HCT116 (cell line): ENCODE data around the gene DPP6. TPM values are rescaled to one million over a fixed set of nuclear protein-coding genes. Genes with fewer than 3 reads are reported as not detected.

Source experiments
- ATAC-seq: fragments of 200-7000 bp; cut with Tn5 transposase; 2 replicates; pipeline ENCODE4 v1.9.1; 2020; ENCODE audit warnings: mild to moderate bottlenecking, moderate library complexity
- BruUV-seq: library from RNA; stranded (reverse); fragments of 400-500 nt; replicated peaks from 2 replicates; lab custom pipeline; 2021; lab: Mats Ljungman, UMichigan
- CTCF ChIA-PET: fragments of 300-600 bp; sonication (Branson Sonifier 250); formaldehyde crosslinking; loops from one replicate; lab custom pipeline; 2021; ENCODE audit warnings: antibody characterized with exemption; lab: Charles Lee
- POLR2A ChIA-PET: fragments of 300-600, 350-600 bp; sonication (Branson Sonifier 250); formaldehyde crosslinking; loops from one replicate; lab custom pipeline; 2021; ENCODE audit warnings: antibody characterized with exemption; lab: Charles Lee
- RAD21 ChIA-PET, 2 experiments: fragments of 300-600 bp; sonication (Branson Sonifier 250); formaldehyde crosslinking; loops; one replicate each; lab custom pipeline; 2023; ENCODE audit warnings: low total read pairs in 2 of 2; ENCODE audit not compliant: uncharacterized antibody in 2 of 2, unreplicated experiment in 2 of 2, low non-redundant PET in 1 of 2; lab: Charles Lee
- DNase-seq: peaks from one replicate; pipeline ENCODE4 v3.0.0-alpha.2; 2010; ENCODE audit warnings: low read depth, low spot score
- H2AFZ ChIP-seq: fragments of 200-600 bp; shearing (Covaris generic), sonication (generic); 2 replicates; pipeline ENCODE4 v1.6.1; 2017; ENCODE audit warnings: low read depth, mixed run types, mixed read lengths, antibody characterized with exemption, low read length; ENCODE audit not compliant: poor library complexity, severe bottlenecking
- H3K27ac ChIP-seq: 2 replicates; pipeline ENCODE4 v1.5.1; 2012; ENCODE audit warnings: low read depth, low read length
- H3K27me3 ChIP-seq: fragments of 200-600 bp; sonication (generic); 2 replicates; pipeline ENCODE4 v1.6.1; 2016; ENCODE audit warnings: mixed run types, low read length, mixed read lengths; ENCODE audit not compliant: insufficient read depth
- H3K36me3 ChIP-seq, 2 experiments: fragments of 200-500 bp in 1 of 2; fragments of 200-600 bp in 1 of 2; sonication (Bioruptor generic) in 1 of 2; sonication (generic) in 1 of 2; 2 replicates each; pipeline versions ENCODE4 v1.5.1 to v1.6.1; 2014 to 2016; ENCODE audit warnings: low read length in 2 of 2, inconsistent platforms in 1 of 2, mixed read lengths in 1 of 2, mixed run types in 1 of 2; ENCODE audit not compliant: insufficient read depth in 2 of 2, control insufficient read depth in 1 of 2
- H3K4me1 ChIP-seq, 2 experiments: fragments of 200-600 bp in 1 of 2; sonication (generic) in 1 of 2; 2 replicates each; pipeline versions ENCODE4 v1.5.1 to v1.6.1; 2012 to 2017; ENCODE audit warnings: low read length in 2 of 2, inconsistent platforms in 1 of 2, mild to moderate bottlenecking in 1 of 2, mixed read lengths in 1 of 2, mixed run types in 1 of 2, moderate library complexity in 1 of 2; ENCODE audit not compliant: insufficient read depth in 2 of 2, control insufficient read depth in 1 of 2
- H3K4me2 ChIP-seq: fragments of 200-600 bp; sonication (generic); 2 replicates; pipeline ENCODE4 v1.6.1; 2017; ENCODE audit warnings: mixed run types, low read length, mixed read lengths
- H3K4me3 ChIP-seq, 2 experiments: fragments of 200-600 bp in 1 of 2; sonication (generic) in 1 of 2; replicated peaks in 1 of 2; 2 replicates each; pipeline ENCODE4 v1.5.1; 2011 to 2016; ENCODE audit warnings: low read length in 2 of 2, control low read depth in 1 of 2, low read depth in 1 of 2, mild to moderate bottlenecking in 1 of 2, mixed read lengths in 1 of 2, mixed run types in 1 of 2
- H3K79me2 ChIP-seq: fragments of 200-600 bp; sonication (generic); 2 replicates; pipeline ENCODE4 v1.6.1; 2017; ENCODE audit warnings: mild to moderate bottlenecking, mixed run types, low read length, moderate library complexity, mixed read lengths; ENCODE audit not compliant: insufficient read depth
- H3K9ac ChIP-seq: fragments of 200-600 bp; sonication (generic); 2 replicates; pipeline ENCODE4 v1.6.1; 2016; ENCODE audit warnings: low read length, mixed read lengths
- H3K9me2 ChIP-seq: fragments of 200-600 bp; sonication (generic), shearing (Covaris generic); 2 replicates; pipeline ENCODE4 v1.6.1; 2017; ENCODE audit warnings: mixed run types, mild to moderate bottlenecking, moderate library complexity; ENCODE audit not compliant: insufficient read depth
- H3K9me3 ChIP-seq, 2 experiments: fragments of 200-500 bp in 1 of 2; fragments of 200-600 bp in 1 of 2; sonication (Bioruptor generic) in 1 of 2; sonication (generic) in 1 of 2; 2 replicates each; pipeline ENCODE4 v1.6.1; 2014 to 2017; ENCODE audit warnings: low read length in 2 of 2, mixed read lengths in 2 of 2, inconsistent platforms in 1 of 2, low read depth in 1 of 2, mild to moderate bottlenecking in 1 of 2, mixed run types in 1 of 2, moderate library complexity in 1 of 2; ENCODE audit not compliant: control insufficient read depth in 1 of 2, insufficient read depth in 1 of 2
- H4K20me1 ChIP-seq: fragments of 200-600 bp; sonication (generic), shearing (Covaris generic); 2 replicates; pipeline ENCODE4 v1.6.1; 2017; ENCODE audit warnings: mixed run types, mild to moderate bottlenecking, moderate library complexity; ENCODE audit not compliant: insufficient read depth
- ATF3 ChIP-seq: IDR thresholded peaks from 2 replicates; pipeline ENCODE4 v1.6.1; 2012
- CTCF ChIP-seq, 3 experiments: fragments of 200-600 bp in 1 of 3; sonication (generic) in 1 of 3; IDR thresholded peaks in 2 of 3; conservative IDR thresholded peaks in 1 of 3; 2 replicates each; pipeline ENCODE4 v1.5.1; 2012 to 2017; ENCODE audit warnings: low read depth in 2 of 3, low read length in 2 of 3, antibody characterized with exemption in 1 of 3, borderline replicate concordance in 1 of 3, control low read depth in 1 of 3, mild to moderate bottlenecking in 1 of 3, mixed read lengths in 1 of 3, mixed run types in 1 of 3, moderate library complexity in 1 of 3; ENCODE audit not compliant: insufficient read depth in 1 of 3
- EGR1 ChIP-seq: IDR thresholded peaks from 2 replicates; pipeline ENCODE4 v1.6.1; 2012; ENCODE audit warnings: low read depth
- ELF1 ChIP-seq: IDR thresholded peaks from 2 replicates; pipeline ENCODE4 v1.6.1; 2012; ENCODE audit warnings: low read depth, borderline replicate concordance
- EZH2 ChIP-seq: fragments of 200-600 bp; sonication (generic); IDR thresholded peaks from 2 replicates; pipeline ENCODE4 v1.6.1; 2017; ENCODE audit warnings: antibody characterized with exemption, mixed run types
- EZH2phosphoT487 ChIP-seq: fragments of 200-600 bp; IDR thresholded peaks from 2 replicates; pipeline ENCODE4 v1.6.1; 2018; ENCODE audit warnings: antibody characterized with exemption, borderline replicate concordance
- FOSL1 ChIP-seq: IDR thresholded peaks from 2 replicates; pipeline ENCODE4 v1.6.1; 2012; ENCODE audit warnings: low read depth
- POLR2A ChIP-seq: IDR thresholded peaks from 2 replicates; pipeline ENCODE4 v1.7.0; 2011; ENCODE audit warnings: borderline replicate concordance; ENCODE audit not compliant: insufficient read depth, insufficient read length; ENCODE audit errors: extremely low read depth
- POLR2AphosphoS5 ChIP-seq: IDR thresholded peaks from 2 replicates; pipeline ENCODE4 v1.6.1; 2011; ENCODE audit warnings: mild to moderate bottlenecking, low read depth, low read length, moderate library complexity
- RAD21 ChIP-seq: IDR thresholded peaks from 2 replicates; pipeline ENCODE4 v1.6.1; 2012; ENCODE audit warnings: low read depth, mild to moderate bottlenecking
- SIN3A ChIP-seq: IDR thresholded peaks from 2 replicates; pipeline ENCODE4 v1.6.1; 2012; ENCODE audit warnings: low read depth
- TCF7L2 ChIP-seq: IDR thresholded peaks from 2 replicates; pipeline ENCODE4 v1.7.0; 2011; ENCODE audit warnings: borderline replicate concordance, inconsistent platforms; ENCODE audit not compliant: insufficient read depth, insufficient read length; ENCODE audit errors: extremely low read depth
- ZBTB33 ChIP-seq: IDR thresholded peaks from 2 replicates; pipeline ENCODE4 v1.6.1; 2011; ENCODE audit warnings: mild to moderate bottlenecking, low read length, moderate library complexity; ENCODE audit not compliant: insufficient replicate concordance; ENCODE audit errors: extremely low read depth
- intact Hi-C: fragments of 100-400 bp; cut with micrococcal nuclease; formaldehyde crosslinking; loops from 2 replicates; pipeline ENCODE4 v1.10.0; 2022
- total RNA-seq: library from RNA; stranded (reverse); gene quantifications from one replicate; pipeline ENCODE4 v1.2.1, GENCODE V29; 2021; ENCODE audit not compliant: unreplicated experiment

The DPP6 gene
- total RNA-seq, 1 experiment from 2014 or later: not detected

- TF ChIP-seq ATF3: no peak
- no peak for TF ChIP-seq POLR2A
- TF ChIP-seq ELF1: no peak
- no peak for TF ChIP-seq EGR1
- TF ChIP-seq ZBTB33: no peak
- TF ChIP-seq RAD21: no peak
- TF ChIP-seq SIN3A: no peak
These were observed 378.8 kb downstream of the DPP6 start (continued) for GRCh38 chr7:154431045-154431444.

GRCh38 chr7:154433632-154434598 lies 381.7 kb downstream of the DPP6 start:
- ChIA-PET POLR2A (no interaction called here), RAD21 (no interaction called here), CTCF (no interaction called here)
- Histone ChIP-seq H3K36me3 (no peaks in the 10 kb centered on the region), H3K9me3 (peaks cover 3 to 11% of the 10 kb centered on the region in 2 experiments; a peak in 2 of 4 replicates), H3K9me2 (no peaks in the 10 kb centered on the region), H3K27ac (no peak overlapping the region), H3K4me3 (no peak overlapping the region), H3K4me2 (no peak overlapping the region), H2AFZ (no peak overlapping the region), H3K27me3 (no peaks in the 10 kb centered on the region), H3K4me1 (no peaks in the 10 kb centered on the region), H3K9ac (no peak overlapping the region), H3K79me2 (no peaks in the 10 kb centered on the region)
- BruUV-seq: no TSS peak
- ATAC-seq (no peak), DNase-seq (no peak)
- intact Hi-C loops: no loop called here
- TF ChIP-seq CTCF (IDR thresholded peaks at IDR 0.05 in 2 of 3, conservative IDR thresholded peaks at IDR 0.05 in 1 of 3; ENCODE audit: borderline replicate concordance in 1 of 3, insufficient read depth in 1 of 3, low read depth in 2 of 3, low read length in 2 of 3) (no peak), FOSL1 (no peak), EZH2 (no peak), TCF7L2 (no peak), EZH2phosphoT487 (no peak), POLR2A (no peak), POLR2AphosphoS5 (no peak)
- TF ChIP-seq, all 23 proteins: peak for 0
- H4K20me1 ChIP-seq: no peaks in the 10 kb centered on the region
